ENCODE results near the gene MORC3.

GRCh38 chr21:36344931-36345330 is 24.9 kb downstream of the MORC3 start:
- TF ChIP-seq CTCF (conservative IDR thresholded peaks at IDR 0.05) (no peak), EZH2 (IDR thresholded peaks at IDR 0.05; ENCODE audit: low read depth) (no peak)
